ENCODE data around the gene MADD.

The MADD gene

DNA sequence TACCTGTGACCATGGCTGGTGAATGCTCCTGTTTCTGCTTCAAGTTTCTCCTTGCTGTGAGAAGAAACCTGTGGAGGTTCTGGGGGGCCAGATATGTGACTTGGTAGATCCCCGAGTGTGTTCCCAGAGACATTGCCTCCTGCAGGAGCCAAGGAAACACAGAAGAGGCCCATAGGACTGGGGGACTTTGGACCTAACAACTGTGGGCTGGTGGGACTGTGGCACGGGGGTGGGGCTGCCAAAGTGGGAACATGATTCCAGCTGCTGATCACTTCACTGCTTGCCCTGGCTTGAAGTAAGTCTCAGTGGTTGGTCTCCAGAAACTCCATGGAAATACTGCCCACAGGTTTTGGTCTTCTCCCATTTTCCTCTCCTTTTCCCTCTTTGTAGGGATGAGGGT, 16.3 kb upstream of the MADD start:
- DNase-seq: no peak

DNA sequence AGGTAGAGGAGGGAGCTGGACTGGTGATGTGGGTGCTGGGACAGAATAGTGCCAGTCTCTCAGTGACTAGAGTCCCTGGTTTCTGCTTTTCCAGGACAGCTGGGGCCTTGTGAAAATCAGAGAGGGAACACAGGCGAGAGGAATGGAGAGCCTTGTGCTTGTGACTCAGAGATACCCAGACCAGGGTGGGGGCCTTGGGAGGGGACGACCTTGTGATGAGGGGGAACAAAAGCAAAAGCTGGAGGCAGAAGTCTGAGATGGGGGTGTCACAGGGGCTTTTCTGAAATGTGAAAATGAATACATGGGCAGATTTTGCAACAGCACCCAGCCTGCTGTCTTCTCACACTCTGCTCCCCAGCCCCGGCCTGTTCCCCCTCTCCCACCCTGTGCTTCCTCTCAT, 15.5 kb upstream of the MADD start:
- no peak for DNase-seq

DNA sequence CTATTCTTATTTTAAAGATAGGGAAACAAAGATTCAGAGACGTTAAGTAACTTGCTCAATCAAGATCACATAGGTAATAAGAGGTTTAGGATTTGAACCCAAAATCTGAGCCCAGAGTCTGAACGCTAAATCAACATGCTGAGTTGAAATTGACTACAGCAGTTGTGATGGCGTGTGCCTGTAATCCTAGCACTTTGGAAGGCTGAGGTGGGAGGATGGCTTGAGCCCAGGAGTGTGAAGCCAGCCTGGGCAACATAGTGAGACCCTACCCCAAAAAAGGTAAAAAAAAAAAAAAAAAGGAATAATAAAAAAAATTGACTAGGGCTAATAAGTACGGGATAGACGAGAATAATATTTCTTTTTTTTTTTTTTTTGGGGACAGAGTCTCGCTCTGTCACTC, 13.6 kb upstream of the MADD start:
- DNase-seq: no peak

DNA sequence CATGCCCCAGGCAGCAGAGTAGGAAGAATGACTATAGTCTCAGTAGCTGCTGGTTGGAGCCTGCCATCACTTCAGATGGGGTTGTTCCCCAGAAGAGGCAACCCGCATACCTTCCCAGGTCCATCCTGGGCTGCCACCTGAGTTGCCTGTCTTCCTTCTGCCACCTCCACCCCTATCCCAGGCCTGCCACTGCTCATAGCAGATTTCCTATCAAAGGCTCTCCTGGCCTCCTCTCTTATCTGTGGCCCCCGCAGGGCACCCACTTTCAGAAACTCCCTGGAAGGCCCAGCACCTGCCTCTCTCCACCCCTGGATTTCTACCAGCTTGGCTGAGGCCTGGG, 12.8 kb upstream of the MADD start:
- DNase-seq: no peak

DNA sequence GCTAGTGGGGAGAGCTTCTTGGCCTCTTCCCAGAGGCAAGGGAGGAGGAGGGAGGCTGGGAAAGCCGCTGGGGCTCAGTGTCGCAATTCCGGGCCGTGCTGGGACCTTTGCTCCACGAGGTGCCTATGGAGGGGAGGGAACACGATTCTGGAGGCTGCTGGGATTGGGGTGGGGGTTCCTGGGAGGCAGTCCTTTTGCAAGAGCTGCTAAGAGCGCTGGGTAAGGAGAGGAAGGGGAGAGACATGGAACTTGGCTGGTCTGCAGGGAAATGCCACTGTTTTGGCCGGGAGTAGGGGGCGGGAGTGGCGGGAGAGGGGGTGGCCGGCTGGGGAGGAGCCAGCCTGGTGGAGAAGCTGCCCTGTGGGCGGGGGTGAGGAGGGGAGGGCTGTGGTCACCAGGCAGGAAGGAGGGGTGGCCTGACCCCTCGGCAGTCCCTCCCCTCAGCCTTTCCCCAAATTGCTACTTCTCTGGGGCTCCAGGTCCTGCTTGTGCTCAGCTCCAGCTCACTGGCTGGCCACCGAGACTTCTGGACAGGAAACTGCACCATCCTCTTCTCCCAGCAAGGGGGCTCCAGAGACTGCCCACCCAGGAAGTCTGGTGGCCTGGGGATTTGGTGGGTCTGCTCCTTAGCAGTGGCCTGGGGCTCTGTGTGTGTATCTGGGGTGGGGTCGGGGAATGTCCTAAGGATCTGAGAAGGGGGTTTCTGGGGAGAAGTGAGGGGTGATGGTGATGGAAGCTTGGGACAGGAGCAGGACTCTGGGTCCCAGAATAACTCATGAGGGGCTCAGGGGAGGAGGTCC, 12.2 kb upstream of the MADD start, which contains the start of gene NR1H3:
TSS of gene NR1H3 (plus strand) at position 480 of the 800 bp plus-strand sequence. CDS start 1,221 bp downstream, outside the sequence.
- no peak for DNase-seq

DNA sequence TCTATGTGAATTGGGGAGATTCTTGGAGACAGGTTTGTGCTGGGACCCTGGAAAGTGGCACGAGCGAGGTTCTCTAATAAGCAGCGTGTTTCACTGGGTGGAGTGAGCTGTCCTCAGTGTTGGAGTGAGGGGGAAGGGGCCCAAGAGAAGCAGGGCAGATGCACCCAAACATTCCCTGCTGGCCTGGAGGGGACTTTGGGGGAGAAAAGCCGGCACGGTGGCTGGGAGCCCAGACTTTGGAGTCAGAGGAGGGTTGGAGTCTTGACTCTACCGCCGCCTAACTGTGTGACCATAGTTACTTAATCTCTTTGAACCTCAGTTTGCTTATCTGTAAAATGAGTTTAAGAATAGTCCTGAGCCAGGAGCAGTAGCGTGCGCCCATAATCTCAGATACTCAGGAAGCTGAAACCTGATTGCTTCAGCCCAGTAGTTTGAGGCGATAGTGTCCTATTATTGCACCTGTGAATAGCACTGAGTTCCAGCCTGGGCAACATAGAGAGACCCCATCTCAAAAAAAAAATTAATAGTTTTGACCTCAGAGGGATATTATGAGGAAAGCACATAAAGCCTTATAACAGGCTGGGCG, 11.5 kb upstream of the MADD start:
- DNase-seq: no peak

DNA sequence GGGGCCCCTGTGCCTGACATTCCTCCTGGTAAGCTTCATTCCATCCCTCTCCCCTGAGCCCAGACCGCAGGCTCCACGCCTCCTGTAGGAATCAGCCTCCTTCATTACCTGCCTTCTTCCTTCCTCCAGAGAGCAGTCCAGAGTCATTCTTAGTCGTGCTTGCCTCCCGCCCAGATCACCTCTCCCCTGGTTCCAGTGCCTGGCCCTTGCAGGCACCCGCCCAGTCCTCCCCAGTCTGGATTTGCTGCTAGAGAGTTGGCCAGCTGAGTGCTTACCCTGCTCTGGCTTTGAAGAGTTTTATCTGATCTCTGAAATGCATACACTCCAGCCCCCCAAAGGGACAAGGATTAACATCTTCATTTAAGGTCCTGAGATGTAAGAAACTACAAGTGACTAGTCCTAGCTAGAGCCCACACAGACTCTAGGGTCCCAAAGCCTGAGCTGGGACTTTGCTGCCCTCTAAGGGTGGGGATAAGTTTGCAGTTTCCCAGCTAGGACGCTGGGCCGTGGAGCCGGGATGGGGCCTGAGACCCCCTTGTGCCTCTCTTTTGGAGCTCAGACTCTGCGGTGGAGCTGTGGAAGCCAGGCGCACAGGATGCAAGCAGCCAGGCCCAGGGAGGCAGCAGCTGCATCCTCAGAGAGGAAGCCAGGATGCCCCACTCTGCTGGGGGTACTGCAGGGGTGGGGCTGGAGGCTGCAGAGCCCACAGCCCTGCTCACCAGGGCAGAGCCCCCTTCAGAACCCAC, 10.5 kb upstream of the MADD start:
- DNase-seq: peak; percentile 54

DNA sequence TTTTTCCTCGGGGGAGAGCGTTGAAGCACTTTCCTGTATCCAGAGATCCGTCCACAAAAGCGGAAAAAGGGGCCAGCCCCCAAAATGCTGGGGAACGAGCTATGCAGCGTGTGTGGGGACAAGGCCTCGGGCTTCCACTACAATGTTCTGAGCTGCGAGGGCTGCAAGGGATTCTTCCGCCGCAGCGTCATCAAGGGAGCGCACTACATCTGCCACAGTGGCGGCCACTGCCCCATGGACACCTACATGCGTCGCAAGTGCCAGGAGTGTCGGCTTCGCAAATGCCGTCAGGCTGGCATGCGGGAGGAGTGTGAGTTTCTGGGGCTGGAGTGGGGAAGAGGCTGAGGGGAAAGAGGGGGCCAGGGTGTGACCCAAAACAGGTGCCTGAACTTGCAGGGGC, 9.6 kb upstream of the MADD start:
- DNase-seq: no peak

DNA sequence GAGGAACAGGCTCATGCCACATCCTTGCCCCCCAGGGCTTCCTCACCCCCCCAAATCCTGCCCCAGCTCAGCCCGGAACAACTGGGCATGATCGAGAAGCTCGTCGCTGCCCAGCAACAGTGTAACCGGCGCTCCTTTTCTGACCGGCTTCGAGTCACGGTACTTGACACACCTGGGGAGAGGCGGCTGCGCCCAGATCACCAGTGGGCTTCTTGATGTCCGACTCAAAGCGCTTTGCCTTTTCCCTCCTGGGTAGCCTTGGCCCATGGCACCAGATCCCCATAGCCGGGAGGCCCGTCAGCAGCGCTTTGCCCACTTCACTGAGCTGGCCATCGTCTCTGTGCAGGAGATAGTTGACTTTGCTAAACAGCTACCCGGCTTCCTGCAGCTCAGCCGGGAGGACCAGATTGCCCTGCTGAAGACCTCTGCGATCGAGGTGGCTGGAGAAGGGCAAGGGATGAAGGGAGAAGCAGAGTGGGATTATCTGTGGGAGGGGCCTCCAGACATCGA, 8.6 kb upstream of the MADD start:
- no peak for DNase-seq

DNA sequence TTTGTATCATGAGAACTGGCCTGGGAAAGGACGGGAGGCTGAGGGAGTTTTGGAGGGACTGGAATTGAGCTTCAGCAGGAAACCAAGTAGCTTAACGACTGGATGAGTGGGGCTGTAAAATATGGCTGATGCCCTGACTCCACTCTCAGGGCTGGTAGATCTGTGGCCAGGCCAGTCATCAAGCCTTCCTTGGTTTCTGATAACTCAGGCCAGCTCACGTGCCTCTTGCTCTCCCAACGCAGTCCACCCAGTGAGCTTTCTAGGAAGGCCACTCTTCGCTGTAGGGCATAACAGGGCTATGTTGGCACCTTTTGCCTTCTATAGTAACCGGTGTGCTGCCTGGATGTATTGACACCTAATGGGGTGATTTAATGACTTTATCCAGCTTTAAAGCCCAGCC, 5.8 kb upstream of the MADD start:
- no peak for DNase-seq

DNA sequence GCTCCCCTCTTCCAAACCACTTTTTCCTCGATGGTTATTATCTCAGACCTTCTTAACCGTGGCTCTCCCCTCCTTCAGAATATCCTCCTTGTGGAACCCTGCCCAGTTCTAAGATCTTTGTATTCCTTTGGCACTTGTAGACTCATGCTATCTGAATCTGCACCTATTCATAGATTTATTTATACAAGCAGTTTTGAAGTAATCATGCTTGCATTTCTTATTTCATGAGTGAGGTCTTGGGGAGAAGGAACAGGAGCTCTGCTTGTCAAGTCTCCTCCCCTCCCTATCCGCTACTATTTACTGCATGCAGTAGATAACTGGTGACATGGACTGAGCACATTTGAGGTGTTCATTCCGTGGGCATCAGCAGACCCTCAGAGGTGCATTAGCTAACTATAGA, 5.4 kb upstream of the MADD start:
- no peak for DNase-seq

DNA sequence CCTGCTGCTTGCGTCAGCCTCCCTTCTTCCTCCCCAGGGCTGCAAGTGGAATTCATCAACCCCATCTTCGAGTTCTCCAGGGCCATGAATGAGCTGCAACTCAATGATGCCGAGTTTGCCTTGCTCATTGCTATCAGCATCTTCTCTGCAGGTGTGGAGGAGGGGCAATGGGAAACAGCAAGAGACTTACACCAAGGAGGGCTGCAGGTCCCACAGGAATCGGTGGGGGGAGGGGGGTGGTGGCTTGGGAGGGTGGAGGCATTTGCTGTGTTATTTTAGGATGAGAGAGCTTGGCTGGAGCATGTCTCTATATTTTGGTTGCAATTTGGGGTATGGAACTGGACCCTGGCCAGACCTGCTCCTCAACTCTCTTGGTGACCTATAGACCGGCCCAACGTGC, 2.1 kb upstream of the MADD start:
- DNase-seq: no peak

DNA sequence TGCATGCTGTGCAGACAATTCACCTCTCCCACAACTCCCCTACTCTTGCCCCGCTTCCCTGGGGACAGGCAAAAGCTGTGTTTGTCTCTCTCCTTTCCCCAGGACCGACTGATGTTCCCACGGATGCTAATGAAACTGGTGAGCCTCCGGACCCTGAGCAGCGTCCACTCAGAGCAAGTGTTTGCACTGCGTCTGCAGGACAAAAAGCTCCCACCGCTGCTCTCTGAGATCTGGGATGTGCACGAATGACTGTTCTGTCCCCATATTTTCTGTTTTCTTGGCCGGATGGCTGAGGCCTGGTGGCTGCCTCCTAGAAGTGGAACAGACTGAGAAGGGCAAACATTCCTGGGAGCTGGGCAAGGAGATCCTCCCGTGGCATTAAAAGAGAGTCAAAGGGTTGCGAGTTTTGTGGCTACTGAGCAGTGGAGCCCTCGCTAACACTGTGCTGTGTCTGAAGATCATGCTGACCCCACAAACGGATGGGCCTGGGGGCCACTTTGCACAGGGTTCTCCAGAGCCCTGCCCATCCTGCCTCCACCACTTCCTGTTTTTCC, 1.4 kb upstream of the MADD start:
- no peak for DNase-seq

DNA sequence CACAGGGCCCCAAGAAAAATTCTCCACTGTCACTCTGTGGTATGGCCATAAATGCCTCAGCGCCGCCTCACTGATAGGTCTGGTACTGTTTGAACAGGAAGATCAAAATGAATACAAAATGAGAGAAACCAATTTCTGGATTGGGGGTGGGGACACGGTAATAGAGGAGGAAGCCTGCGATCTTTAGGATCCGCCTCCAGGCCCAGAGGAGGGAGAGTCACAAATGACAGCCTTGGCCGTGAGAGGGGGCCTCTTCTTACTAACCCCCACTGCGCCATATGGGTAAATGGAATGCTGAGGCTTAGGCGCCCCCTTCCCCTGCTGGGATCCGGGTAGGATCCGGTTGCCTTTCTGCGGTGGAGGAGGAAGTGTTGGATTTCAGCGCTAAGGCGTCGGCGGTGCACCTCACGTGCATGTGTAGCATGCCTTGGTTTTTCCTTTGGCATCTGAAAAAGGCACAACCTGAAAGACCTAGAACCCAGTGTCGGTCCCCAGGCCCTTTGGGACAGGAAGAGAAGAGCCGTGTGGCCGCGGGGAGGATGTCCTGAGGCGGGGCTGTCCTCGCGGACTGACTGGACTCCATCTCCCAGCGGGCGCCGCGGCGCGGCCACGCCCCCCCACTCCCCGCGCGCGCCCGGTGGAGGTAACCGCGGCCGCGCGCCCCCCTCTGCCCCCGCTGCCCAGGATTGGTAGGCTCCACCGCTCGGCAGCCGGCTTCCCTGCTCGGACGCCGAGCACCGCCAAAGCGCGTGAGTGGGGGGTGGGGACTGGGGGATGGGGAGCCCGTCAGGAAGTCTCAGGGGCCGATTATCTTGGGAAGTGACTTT, 718 bp upstream of the MADD start:
- peak; percentile 96 for DNase-seq

DNA sequence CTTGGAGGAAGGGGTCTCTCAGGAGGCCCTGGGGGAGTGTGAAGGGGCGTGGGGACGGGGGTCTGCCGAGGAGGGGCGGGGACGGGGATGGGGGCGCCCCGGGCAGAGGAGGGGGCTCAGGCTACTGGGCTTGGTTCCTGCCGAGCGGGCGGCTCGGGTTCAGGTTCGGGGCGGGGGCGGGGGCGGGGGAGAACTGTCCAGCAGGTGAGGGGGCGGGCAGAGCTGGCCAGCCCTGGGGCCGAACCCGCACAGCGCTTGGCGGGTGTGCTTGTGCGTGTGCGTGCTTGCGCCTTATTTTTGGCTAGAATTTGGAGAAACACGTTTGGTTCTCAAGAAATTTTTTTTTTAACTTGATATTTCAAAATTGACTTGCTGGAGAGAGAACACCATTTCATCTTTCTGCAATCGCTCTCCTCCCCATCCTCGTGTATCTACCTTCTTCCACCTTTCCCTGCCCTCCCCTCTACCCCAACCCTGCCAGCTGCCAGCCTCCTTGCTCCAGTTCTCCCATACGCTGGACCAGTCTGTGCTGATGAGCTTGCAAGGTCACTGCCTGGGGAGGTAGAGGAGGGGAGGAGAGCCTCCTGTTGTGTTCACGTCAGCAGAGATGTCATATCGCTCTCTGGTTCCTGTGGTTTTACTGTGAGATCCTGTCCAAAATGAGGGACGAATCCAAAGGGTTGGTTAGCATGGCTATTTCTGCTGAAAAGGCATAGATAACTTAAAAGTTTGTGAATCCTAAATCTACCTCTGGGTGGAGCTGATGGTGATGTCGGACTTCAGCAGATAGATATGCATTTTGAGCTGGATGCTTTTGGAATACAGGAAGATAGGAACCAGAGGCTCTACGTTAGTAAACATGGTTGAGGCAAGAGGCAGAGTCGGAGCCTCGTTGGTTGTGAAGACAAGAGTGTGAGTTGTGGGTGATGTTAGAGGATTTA, 668 bp downstream of the MADD start:
- peak; percentile 73 for DNase-seq

DNA sequence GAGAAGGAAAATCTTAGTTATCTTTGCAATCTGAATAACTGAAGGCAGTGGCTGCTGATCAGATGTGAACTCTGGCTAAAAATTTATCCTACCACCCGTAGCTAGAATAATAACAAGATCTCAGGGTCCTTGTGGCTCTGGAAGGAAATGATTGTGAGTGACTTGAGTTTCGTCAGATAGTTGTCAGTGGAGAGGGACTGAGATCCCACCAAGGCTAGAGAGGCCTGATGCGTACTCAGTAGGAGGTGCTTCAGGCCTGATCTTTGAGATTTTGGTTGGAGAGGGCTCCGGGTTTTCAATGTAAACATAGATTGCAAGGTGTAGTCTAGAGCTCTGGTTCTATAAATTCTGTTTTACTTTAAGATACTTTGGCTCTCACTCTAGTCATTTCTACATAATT, 1.4 kb downstream of the MADD start:
- no peak for DNase-seq

DNA sequence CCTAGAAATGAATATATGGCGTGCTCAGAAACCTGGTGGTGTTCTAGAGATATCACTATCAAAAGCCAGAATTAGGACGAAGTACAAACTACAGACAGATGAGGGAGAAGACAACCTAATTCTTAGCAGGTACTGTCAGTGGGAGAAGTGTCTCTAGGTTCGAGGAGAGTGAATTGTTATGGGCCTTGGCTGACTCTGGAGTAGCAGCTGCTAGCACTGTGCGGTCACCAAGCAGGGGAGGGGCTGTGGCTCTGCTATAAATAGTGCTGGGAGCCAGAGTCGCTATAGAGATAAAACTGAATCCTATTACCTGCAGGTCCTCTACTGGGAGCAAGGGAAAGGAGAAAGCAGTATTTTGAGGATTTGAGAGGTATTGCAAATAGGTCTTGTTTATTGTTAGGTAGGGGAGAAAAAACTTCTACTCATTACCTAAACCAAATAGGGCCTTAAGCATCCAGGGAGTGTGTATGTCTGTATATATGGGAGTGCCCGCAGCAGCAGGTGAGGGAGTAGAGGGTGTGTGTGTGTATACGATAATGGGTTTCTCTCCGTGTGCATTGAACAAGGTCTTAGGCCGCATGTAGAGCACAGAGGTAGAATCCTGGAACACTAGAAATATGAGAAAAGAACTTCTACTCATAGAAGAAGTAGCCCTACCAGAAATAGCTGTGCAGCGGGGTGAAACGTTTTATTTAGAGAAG, 2.2 kb downstream of the MADD start:
- DNase-seq: peak; percentile 69

DNA sequence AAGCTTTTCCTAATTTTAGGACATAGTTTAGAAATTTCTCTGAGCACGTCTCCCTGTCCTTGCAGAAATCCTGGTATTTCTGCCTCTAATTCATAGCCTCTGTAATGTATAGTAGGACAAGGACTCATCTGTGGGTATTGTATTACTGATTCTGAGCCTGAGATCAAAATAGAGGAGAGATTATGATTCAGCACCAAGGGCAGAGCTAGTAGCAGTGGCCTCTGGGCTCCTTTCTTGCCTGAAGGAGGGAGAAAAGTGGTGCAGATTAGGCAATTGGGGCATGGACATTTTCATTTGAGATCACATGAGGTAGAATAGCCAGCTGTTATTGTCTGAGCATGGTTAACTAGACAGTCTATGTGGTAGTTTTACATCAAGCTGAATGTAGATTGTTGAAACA, 2.8 kb downstream of the MADD start:
- no peak for DNase-seq

DNA sequence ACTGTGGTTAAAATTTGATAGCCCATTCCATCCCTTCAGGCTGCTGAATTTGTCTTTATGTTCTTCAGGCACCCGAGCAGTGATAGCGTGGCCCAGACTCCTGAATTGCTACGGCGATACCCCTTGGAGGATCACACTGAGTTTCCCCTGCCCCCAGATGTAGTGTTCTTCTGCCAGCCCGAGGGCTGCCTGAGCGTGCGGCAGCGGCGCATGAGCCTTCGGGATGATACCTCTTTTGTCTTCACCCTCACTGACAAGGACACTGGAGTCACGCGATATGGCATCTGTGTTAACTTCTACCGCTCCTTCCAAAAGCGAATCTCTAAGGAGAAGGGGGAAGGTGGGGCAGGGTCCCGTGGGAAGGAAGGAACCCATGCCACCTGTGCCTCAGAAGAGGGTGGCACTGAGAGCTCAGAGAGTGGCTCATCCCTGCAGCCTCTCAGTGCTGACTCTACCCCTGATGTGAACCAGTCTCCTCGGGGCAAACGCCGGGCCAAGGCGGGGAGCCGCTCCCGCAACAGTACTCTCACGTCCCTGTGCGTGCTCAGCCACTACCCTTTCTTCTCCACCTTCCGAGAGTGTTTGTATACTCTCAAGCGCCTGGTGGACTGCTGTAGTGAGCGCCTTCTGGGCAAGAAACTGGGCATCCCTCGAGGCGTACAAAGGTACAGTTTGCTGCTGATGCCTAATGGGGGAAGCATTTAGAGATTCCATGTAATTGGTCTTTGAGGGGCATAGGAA, 4.7 kb downstream of the MADD start:
- no peak for DNase-seq

DNA sequence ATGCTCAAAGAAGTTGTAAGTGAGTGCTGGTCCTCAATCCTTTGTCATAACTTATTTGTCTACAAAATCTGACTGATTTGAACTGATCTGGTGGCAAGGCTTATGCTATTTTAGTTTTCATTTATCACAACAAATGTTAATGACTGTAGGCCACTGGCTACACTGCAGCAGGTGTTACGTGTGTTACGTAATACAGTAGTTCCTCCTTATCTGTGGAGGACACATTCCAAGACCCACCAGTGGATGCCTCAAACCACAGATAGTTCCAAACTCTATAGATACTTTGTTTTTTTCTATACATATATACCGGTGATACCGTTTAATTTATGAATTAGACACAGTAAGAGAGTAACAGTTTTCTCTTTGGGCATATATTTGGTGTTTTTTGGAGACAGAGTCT, 7.0 kb downstream of the MADD start:
- DNase-seq: no peak

Measured in RPMI8226 (cell line).